GM21717 (cell line): ENCODE data around the gene TENM4.

Experiments used
- ATAC-seq: cut with Tn5 transposase; IDR thresholded peaks from one replicate; pipeline ENCODE4 v1.9.1; 2021; ENCODE audit warnings: mild to moderate bottlenecking, moderate library complexity; ENCODE audit not compliant: unreplicated experiment

Gene TENM4

GRCh38 chr11:79311461-79311860 lies 129.4 kb downstream of the TENM4 start:
- no peak for ATAC-seq

DNA sequence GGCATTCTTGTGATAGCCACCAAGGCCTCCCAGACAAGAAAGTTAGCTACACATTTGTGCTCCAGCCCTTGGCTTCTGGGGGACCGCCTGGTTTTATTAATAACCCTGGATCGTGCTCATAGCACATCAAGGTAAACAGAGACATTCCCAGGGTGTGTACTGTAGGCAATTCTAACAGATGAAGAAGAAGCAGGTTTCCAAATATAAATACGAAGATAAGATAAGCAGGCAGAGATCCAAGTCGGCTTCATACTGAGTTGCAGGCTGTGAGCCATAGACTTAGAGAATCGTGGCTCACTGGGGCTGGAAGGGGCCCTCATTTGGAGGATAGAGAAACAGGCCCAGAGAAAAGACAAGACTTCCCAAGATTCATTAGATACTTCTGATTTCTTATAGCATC lies 131.4 kb downstream of the TENM4 start:
- no peak for ATAC-seq

DNA sequence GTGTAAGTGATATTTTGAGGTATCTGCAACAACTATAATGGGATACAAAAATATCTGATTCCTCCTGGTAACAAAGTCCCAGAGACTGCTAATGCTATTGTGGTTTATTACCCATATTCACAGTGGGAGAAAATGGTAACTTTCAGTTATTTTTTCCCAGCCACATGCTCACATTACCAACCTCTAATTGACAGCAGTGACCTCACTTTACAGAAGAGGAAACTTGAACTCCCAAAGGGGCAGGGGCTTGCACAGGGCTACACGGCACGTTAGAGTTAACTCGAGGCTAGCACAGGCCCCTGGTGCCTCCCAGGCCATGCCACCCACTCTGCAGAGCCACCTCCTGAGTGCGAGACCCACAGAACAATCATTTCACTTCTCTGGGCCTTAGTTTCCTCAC lies 132.4 kb downstream of the TENM4 start:
- ATAC-seq, result no peak

DNA sequence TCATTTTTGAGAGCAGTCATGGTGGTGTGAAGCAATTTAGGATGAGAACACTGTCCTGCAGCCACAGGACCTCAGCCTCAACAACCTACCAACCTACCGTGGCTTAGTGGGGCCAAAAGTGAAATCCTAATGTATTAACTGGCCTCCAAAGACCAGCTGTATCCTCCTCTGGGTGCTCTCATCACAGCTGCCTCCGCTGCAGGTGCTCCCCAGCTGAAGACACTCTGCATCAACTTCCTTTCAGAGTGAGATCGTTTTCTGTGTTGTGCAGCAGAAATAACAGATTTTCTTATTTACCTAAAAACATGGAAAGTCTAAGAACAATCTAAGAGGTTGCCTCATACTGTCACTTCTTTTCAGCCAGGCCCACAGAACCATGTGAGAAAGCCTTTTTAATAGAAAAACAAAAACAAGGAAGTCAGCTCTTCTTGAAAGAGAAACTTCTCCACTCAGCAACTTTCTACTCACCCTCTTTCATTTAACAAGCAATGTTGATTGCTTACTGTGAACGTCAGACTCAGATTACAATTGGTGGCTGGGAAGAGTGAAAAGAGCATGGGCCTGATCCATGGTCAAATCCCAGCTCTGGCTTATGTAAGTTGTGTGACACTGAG lies 136.1 kb downstream of the TENM4 start:
- no peak for ATAC-seq

DNA sequence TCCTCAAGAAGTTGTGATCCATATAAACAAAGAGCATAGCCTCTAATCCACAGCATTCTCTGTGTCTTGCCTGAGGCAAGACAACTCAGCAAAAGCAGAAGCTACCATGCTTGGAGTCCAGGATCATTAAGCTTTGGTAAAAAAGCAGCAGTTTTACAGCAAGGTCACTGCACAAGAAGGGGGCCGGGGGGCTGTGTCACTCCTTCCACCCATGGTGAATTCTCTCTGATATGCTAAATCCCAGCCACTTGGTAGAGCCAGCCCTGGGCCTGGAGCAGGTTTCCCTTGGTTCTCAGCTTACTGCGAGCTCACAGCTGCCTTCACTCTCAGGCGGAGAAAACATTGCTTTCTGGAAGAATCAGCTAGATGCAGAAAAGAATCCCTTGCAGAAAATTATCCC lies 144.7 kb downstream of the TENM4 start:
- no peak for ATAC-seq

DNA sequence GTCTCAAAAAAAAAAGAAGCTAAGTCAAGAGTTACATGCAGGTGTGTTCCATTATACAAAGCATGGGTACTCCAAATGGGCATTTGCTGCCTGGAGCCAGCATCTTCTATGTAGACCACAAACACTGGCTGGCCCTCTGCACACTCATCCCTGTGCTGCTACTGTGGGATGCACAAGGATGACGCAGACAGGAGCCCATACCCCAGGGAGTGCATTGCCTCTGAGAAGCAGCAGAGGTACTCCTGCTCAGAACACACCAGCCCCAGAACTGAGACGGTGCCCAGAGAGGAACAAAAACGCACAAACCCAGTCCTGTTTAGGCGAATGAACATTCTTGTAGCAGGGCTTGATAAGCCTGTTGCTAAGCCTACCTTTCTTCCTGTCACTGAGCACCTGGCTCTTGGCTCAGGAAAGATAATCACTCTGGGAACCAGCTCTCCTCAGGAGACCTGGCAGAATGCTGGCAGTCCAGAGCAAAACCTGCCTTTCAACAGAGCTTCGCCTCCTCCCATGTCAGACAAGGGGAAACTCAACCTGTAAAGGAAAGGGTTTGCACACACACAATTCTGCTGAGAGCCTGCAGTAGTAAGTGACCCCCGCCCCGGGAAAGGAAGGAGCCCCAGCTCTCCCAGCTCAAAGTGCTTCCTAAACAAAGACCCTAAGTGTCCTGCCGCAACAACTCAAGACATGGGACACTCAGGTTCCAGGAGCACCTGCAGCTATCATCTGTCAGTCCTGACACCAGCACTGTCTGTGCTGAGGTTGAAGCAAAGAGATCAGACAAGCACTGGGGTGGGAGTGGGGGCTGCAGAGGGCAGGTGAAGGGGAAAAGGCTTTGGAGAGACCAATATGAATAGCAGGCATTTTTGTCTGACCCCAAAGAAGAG lies 145.7 kb downstream of the TENM4 start:
- no peak for ATAC-seq

DNA sequence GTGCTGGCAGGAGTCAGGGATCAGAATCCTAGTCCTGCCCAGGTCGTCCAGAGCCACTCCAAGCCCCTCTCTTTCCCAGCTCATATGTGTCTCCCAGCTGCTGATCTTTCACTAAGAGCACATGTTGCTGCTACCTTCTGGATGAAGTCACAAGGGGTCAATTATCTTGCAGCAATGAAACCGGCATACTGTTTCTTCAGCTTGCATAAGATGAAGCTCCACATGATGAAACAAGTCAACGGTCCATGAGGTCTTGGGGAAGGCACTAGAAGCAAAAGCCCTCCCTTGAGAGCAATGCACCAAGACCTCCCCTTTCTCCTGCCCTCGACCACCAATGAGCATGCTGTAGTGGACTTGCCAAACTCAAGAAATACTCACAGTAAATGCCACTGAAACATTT lies 148.9 kb downstream of the TENM4 start:
- ATAC-seq, result no peak

DNA sequence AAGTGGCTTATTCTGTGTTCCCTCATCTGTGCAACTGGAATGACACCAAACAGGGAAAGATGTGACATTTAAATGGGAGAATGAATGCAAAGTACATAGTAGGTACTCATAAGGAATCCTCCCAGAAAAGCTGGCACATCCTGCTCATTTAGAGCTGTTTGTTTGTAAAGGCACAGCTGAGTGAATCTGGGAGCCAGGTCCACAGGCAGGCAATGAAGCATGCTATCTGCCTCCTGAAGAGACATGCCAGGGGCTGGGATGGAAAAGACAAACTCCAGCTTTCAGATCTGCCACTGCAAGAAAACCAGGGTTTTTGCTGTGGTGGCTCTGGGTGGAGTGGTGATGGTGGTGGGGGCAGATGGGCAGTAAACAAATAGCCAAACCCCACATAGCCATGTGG lies 150.1 kb downstream of the TENM4 start:
- ATAC-seq, result no peak

- ATAC-seq, result no peak
These were observed 152.9 kb downstream of the TENM4 start for GRCh38 chr11:79287952-79288351.

- no peak for ATAC-seq
These were observed 155.1 kb downstream of the TENM4 start for GRCh38 chr11:79285756-79286155.

DNA sequence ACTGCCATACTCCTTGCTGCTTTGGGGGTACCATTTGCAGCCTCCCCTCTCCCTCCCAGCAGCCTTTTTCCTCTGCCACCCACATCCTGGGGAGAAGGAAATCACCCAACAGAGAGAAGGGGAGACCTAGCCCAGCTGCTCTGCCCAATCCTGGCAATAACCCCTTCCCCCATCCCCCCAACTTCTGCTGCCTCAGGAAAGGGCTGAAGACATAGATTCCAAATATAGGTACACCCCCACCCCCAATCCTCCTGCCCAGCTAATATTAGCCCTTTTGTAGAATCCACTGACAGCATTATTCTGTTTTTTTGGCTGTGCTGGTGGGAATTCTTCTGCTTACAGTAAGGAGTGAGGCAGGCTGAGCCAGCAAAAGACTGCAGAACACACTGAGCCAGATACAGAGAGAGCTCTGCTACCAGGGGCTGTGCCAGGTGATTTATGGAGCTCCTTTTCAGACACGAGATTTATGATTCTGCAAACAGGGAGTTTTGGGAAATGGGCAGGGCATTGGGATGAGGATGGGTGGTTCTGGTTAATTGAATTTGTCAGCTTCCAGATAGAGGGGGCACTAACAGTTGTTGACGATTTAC lies 164.0 kb downstream of the TENM4 start:
- no peak for ATAC-seq

GRCh38 chr11:79274636-79275331 lies 166.0 kb downstream of the TENM4 start:
- no peak for ATAC-seq

DNA sequence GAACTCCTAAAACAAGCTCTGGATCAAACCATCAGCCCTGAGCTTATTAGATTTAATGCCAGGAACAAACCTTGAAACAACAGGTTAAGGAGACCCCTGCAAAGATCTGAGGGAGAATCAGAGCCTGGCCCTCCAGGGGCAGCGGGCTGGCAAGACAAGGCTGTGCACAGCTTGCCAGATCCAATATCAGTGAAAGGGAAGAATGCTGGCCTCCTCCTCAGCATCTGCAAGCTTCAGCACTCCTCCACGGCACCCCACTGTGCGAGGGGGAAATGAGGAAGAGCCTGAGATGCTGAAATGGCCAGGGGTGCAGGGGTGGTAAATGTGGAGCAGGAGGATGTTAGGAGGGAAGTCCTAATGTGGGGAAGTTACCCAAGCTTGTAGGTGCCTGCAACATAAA lies 167.0 kb downstream of the TENM4 start:
- no peak for ATAC-seq

- no peak for ATAC-seq
These were observed 171.1 kb downstream of the TENM4 start for GRCh38 chr11:79269611-79270307.

GRCh38 chr11:79266396-79266795 lies 174.4 kb downstream of the TENM4 start:
- no peak for ATAC-seq

- ATAC-seq, result no peak
These were observed 175.0 kb downstream of the TENM4 start for GRCh38 chr11:79265756-79266322.

- ATAC-seq, result no peak
These were observed 176.5 kb downstream of the TENM4 start for GRCh38 chr11:79264284-79264683.

DNA sequence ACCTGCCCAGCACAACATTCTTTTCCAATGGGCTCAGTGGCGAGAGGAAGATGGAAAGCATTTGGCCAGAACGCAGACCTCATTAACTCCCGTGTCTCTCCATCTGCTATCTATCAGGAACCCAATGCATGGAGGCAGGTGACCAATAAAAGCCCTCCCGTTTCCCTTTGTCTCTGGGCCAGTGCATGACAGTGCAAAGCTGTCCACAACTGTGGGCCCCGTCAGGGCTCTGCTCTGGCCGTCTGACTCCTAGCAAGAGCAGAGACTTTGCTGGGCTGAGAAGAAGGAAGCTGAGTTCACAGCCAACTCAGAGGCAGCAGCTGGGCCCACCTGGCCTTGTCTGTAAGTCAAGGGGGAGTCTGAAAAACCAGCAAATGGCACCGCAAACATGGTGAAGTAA lies 177.8 kb downstream of the TENM4 start:
- ATAC-seq, result no peak

GRCh38 chr11:79262221-79262620 lies 178.6 kb downstream of the TENM4 start:
- ATAC-seq, result no peak

- no peak for ATAC-seq
These were observed 179.1 kb downstream of the TENM4 start for GRCh38 chr11:79261684-79262083.

DNA sequence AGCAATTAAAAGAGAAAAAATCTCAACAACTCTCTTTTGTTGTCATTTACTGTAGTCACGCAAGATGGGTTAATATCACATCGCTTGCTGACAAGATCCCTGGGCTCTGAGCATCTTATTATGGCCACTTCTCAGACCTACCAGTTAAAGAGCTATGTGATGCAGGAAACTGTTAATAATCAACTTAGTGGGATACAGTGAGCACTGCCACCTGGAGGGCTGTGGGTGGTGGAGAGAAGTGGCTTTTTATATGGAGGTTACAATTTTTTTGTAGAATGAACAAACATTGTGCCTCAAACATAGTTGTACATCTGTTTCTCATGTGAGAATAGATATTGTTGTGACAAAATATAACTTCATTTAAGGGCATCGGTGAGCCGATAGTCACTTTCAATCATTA lies 181.0 kb downstream of the TENM4 start:
- ATAC-seq, result no peak
